Right renal pelvis (tissue), 4 donors: Measurements from ENCODE around the gene GPX7. TPM values are rescaled to one million over a fixed set of nuclear protein-coding genes. Genes with fewer than 3 reads are reported as not detected.
"Not testable (repeated sequence)": the region's sequence is repeated elsewhere in the genome, so short reads cannot be mapped to it uniquely, and the experiment has no call there.

Experiments used
- DNase-seq, 4 donors: peaks; one replicate each; pipeline ENCODE4 v3.0.0-alpha.2; 2013; ENCODE audit warnings: low read depth in 4 of 4, low spot score in 3 of 4, missing footprints in 1 of 4
- polyA plus RNA-seq, 4 donors: library from polyadenylated mRNA; unstranded; fragments of 120-200 nt; gene quantifications; one replicate each; pipeline ENCODE4 v1.2.1, GENCODE V29; 2013; ENCODE audit not compliant: insufficient read length in 4 of 4

GPX7 gene
- polyA plus RNA-seq = 10 to 100 TPM; 72.1 to 91.2 (median 80.3) TPM

- peak in 2 of 4 donors; percentile 27 to 49 for DNase-seq
Measured at GRCh38 chr1:52601991-52602855, at the start of gene GPX7. TSS of gene GPX7 (plus strand) at chr1:52602371. CDS start at chr1:52602410, 39 bp downstream.

- DNase-seq = peak; percentile 81 to 92 (median 88)
Measured at GRCh38 chr1:52552505-52553361, 49.4 kb upstream of the GPX7 start, which contains the start of gene TUT4. TSS of gene TUT4 (minus strand) at chr1:52553092. CDS start at chr1:52526280, 26,812 bp downstream.

GRCh38 chr1:52553362-52554266 is 48.6 kb upstream of the GPX7 start:
- DNase-seq = peak in 2 of 4 donors; percentile 71 to 78

GRCh38 chr1:52554267-52554640 is 47.9 kb upstream of the GPX7 start:
- DNase-seq = peak in 1 of 4 donors; percentile 22

- DNase-seq = no peak
Measured at GRCh38 chr1:52554756-52555155, 47.4 kb upstream of the GPX7 start.

- no peak for DNase-seq
Measured at GRCh38 chr1:52556641-52557360, 45.4 kb upstream of the GPX7 start.

- no peak for DNase-seq
Measured at GRCh38 chr1:52558941-52559340, 43.2 kb upstream of the GPX7 start.

GRCh38 chr1:52559875-52560274 is 42.3 kb upstream of the GPX7 start:
- DNase-seq = no peak

- DNase-seq = no peak
Measured at GRCh38 chr1:52562766-52563165, 39.4 kb upstream of the GPX7 start.

- no peak for DNase-seq
Measured at GRCh38 chr1:52567943-52568342, 34.2 kb upstream of the GPX7 start.

- peak in 1 of 4 donors; percentile 28 for DNase-seq
Measured at GRCh38 chr1:52569449-52570210, 32.5 kb upstream of the GPX7 start.

- no peak for DNase-seq
Measured at GRCh38 chr1:52571783-52572182, 30.4 kb upstream of the GPX7 start.

- DNase-seq = no peak
Measured at GRCh38 chr1:52572387-52572786, 29.8 kb upstream of the GPX7 start.

- DNase-seq = no peak
Measured at GRCh38 chr1:52574594-52574993, 27.6 kb upstream of the GPX7 start.

- DNase-seq = no peak
Measured at GRCh38 chr1:52576074-52576473, 26.1 kb upstream of the GPX7 start.

- DNase-seq = not testable (repeated sequence)
Measured at GRCh38 chr1:52578066-52578465, 24.1 kb upstream of the GPX7 start.

GRCh38 chr1:52579415-52579814 is 22.8 kb upstream of the GPX7 start:
- DNase-seq = no peak

- no peak for DNase-seq
Measured at GRCh38 chr1:52580283-52580682, 21.9 kb upstream of the GPX7 start.
